ENCODE measurements around the gene RFX3.

DNA sequence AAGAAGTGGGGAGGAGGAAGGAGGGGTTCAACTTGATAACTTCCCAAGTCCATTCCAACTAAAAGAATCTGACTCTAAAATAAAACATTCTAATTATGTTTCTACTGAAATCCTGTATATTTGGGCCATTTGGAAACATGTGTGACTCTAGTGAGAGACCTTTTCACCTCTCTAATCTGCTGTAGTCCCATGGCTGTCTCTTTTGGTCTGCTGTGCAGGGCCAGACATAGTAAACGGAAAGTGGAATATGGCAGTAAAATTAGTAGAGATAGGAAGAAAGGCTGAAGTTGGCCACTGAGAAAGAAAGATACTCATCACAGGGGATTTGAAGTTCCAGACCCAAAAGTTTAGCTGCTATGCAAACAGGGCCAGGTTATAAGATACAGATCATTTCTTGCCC, 15.9 kb downstream of the RFX3 start:
- TF ChIP-seq, protein P1, sequence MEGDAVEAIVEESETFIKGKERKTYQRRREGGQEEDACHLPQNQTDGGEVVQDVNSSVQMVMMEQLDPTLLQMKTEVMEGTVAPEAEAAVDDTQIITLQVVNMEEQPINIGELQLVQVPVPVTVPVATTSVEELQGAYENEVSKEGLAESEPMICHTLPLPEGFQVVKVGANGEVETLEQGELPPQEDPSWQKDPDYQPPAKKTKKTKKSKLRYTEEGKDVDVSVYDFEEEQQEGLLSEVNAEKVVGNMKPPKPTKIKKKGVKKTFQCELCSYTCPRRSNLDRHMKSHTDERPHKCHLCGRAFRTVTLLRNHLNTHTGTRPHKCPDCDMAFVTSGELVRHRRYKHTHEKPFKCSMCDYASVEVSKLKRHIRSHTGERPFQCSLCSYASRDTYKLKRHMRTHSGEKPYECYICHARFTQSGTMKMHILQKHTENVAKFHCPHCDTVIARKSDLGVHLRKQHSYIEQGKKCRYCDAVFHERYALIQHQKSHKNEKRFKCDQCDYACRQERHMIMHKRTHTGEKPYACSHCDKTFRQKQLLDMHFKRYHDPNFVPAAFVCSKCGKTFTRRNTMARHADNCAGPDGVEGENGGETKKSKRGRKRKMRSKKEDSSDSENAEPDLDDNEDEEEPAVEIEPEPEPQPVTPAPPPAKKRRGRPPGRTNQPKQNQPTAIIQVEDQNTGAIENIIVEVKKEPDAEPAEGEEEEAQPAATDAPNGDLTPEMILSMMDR (IDR thresholded peaks at IDR 0.05): no peak
- no peak for TF ChIP-seq POLR2A (IDR thresholded peaks at IDR 0.05)
